ENCODE measurements around the gene MLLT3.
A peak's percentile ranks its signal among the peaks of the same experiment; 100 is the strongest.

Gene MLLT3

DNA sequence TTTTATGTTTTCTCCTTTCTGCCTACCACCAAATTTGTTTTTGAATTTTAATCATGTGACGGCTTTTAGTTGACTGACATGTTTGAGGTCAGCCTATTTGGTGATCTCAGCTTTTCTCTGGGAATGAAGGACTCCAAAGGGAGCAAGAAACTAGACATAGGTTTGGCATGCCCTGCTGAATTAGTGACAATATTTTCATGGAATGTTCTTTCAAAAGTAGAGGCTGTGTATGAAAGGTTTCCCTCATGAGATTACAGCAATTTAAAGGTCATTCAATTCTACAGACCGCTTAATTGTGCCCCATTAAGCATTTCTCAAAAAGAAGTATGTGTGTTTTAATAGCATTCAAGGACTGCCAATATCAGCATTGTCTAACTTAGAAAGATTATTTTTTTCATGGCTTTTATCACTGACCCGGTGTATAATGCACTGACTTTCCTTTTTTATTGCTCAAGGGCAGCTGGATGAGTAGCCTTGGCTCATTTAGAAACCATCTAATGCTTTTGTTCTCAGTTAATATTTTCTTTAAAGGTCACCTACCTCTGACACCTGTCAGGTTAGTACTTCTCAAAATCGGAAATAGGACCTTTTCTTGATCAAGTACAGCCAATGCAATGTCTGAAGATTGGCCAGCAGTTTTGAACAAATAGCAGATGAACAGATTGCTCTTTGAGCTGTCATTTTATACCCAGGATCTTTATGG lies 8.1 kb upstream of the MLLT3 start:
- DNase-seq (ENCODE audit: low spot score), result no peak

GRCh38 chr9:20625003-20625349 lies 2.7 kb upstream of the MLLT3 start:
- no peak for DNase-seq (ENCODE audit: low spot score)

GRCh38 chr9:20624201-20625002 lies 2.1 kb upstream of the MLLT3 start:
- DNase-seq (ENCODE audit: low spot score), result peak; percentile 43

GRCh38 chr9:20623748-20624124 lies 1.4 kb upstream of the MLLT3 start:
- DNase-seq (ENCODE audit: low spot score), result no peak

DNA sequence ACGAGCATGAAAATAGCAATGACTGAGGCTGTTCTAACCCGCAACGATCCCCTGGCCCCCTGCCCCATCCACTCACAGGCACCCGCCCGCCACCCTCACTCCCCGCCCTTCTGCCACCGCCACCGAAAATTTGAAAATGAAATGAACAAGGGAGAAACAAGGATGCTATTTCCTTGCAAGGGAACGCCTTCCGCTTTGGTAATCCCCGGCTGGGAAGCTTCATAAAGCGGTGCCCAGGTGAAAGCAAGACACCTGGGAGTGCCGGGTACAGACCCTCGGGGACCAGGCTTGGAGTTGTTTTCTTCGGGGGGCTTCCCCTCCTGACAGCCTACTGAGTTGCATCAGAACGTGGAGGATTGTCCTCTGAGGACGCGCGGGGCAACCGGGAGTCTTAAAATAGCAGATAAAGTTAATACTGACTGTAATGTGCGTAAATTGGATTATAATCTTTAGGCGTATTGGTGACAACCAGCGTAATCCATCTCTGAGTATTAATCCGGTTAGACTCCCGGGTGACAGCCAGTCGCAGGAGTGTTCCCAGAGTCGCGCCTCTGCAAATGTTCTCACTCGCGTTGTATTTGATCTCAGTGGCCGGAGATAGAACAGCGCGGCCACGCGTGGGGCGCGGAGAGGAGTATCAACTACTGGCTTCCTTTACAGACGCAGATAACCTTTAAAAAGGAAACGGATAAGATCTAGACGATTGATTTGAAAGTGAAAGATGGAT lies 885 bp upstream of the MLLT3 start:
- no peak for DNase-seq (ENCODE audit: low spot score)

- DNase-seq (ENCODE audit: low spot score), result peak; percentile 11
These were observed 599 bp downstream of the MLLT3 start for GRCh38 chr9:20621471-20622329.

GRCh38 chr9:20620650-20621470 lies 1.4 kb downstream of the MLLT3 start:
- no peak for DNase-seq (ENCODE audit: low spot score)

- DNase-seq (ENCODE audit: low spot score), result no peak
These were observed 2.7 kb downstream of the MLLT3 start for GRCh38 chr9:20619487-20620200.

DNA sequence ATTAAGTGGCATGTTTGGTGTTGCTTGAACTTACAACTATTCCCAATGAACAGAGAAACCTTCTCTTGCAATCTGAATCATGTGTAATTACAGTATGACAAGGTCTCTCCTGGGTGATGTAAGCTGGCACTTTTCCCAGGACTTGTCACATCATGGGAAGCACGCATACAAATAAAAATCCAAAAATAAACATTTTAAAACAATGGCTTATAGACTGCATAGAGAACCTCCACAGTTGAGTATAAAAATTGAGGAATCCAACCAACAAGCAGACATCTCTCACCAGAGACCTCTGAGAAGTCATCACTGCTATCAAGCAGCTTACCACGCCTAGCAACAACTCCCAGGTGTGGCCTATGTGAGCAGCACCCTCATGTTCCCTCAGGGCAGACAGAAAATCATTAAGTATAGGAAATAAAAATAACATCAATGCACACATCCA lies 3.9 kb downstream of the MLLT3 start:
- no peak for DNase-seq (ENCODE audit: low spot score)

GRCh38 chr9:20616808-20617207 lies 5.5 kb downstream of the MLLT3 start:
- no peak for DNase-seq (ENCODE audit: low spot score)

DNA sequence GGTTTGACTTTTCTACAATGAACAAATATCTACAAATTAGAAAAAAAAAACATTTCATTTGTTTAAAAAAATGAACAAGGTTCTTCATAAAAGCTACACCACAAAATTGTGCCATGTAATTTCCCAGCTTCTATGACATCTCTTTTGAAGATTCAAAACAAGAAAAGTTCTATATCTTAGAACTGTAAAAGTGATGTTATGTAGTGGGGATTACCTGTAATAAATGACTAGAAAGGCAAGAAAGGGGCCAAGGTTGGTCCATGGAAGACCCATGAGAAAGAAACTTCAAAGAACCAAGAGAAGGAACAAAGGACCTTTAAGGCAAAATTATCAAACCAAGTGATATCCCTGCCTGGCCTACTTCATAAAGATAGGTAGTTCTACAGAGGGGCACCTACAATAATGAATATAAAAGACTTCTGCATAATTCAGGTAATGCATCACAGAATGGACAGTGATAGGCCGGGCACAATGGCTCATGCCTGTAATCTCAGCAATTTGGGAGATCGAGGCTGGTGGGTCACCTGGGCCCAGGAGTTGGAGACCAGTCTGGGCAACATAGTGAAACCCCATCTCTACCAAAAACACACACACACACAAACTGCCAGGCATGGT lies 7.6 kb downstream of the MLLT3 start:
- DNase-seq (ENCODE audit: low spot score), result no peak

DNA sequence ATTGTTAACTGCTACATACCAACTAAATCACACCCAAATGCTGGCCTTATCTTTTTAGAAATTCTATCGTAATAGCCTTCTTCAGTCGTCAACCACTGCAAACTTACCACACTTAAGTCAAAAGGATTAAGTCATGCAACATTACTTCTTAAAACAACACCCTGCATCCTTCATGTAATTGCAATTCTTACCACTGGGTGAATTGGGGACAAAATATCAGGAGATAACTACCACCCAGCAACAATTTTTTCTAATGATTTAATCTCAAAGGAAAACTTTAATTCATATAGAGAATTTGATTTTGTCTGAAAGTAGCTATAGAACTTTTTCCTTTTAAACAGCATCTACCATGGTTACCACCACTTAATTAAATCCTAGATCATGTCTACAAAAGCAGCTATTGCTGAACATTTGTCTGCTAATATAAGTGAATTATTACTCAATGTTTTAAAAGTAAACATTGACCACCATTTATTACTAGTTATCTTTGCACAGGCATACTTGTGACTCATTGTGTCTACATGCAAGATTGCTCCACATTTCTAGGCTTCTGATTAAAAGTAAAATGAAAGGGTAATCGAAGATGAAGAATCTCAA lies 10.5 kb downstream of the MLLT3 start:
- no peak for DNase-seq (ENCODE audit: low spot score)

DNA sequence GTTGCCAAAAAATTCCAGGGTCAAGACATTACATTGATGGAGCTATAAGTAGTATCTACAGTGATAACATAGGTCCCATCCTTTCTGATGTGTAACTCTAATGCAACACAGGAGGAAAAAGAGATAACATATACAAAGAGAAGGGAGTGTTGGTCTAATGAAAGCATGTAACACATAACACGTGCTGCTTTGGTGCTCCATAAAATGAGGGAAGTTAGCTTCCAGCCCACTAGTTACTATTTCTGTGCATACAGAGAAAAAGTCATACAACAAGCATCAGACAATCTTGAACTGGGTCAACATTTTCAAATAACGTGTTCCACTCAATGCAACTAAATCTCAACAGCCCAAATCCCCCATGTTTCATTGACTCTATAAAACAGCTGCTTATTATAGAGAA lies 11.7 kb downstream of the MLLT3 start:
- no peak for DNase-seq (ENCODE audit: low spot score)

DNA sequence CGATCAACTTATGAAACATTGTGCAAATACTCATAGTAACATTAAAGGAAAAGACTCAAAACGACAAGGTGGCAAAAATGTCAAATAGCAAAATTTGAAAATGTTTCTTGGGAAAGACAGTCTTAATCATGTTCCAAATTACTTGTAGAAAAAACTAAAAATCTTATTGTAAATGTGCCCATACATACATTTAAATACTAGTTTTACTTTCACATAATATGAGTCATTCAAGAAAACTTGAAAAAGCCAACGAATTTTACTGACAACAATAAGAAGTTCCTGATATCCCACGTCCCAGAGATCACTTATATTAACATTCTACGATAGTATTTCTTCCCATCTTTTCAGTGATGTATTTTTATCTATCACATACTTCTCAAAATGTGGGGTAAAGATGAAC lies 13.7 kb downstream of the MLLT3 start:
- no peak for DNase-seq (ENCODE audit: low spot score)

GRCh38 chr9:20606652-20607051 lies 15.6 kb downstream of the MLLT3 start:
- no peak for DNase-seq (ENCODE audit: low spot score)

DNA sequence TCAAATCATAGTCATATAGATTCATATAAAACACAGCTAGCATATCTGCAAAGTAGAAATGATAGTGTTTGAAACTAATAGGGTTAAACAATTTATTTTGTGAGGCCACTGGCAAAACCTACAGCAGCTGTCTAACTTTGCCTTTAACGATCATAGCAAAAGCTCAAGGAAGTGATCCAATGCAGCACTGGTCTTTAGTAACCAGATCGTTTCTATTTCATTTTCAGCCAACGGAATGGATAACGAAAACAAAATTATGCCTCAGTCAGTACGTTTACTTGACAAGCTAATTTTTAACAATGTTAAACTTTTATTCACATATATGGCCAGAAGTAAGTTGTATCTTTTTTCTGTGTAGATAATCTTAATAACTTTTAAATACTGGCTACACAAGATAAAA lies 17.7 kb downstream of the MLLT3 start:
- DNase-seq (ENCODE audit: low spot score), result no peak

- no peak for DNase-seq (ENCODE audit: low spot score)
These were observed 18.6 kb downstream of the MLLT3 start for GRCh38 chr9:20603524-20604268.

- DNase-seq (ENCODE audit: low spot score), result no peak
These were observed 21.0 kb downstream of the MLLT3 start for GRCh38 chr9:20601292-20601691.

- DNase-seq (ENCODE audit: low spot score), result no peak
These were observed 23.1 kb downstream of the MLLT3 start for GRCh38 chr9:20599195-20599594.
